GM18508 (cell line): ENCODE results near the gene VEZT.

Source experiments
- ATAC-seq: cut with Tn5 transposase; IDR thresholded peaks from one replicate; pipeline ENCODE4 v1.9.1; 2021; ENCODE audit warnings: moderate number of reproducible peaks; ENCODE audit not compliant: insufficient read depth, unreplicated experiment

VEZT gene

DNA sequence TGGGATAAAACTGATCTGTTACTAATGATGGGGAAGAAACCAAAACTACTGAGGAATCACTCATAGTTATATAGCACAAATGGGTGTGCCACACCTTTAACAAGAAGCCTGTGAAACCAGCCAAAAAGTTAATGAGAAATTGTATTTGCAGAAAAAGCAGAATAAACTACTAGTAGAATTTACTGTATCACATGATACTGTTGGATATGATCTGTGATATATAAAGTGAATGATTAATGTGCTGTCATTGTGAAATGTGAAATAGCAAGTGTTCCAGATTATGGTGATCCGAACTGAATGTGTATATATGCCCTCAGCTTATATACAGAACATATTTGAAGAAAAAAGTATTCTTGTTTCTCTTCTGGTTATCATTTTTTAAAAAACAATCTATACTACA lies 30.5 kb downstream of the VEZT start:
- ATAC-seq: no peak

DNA sequence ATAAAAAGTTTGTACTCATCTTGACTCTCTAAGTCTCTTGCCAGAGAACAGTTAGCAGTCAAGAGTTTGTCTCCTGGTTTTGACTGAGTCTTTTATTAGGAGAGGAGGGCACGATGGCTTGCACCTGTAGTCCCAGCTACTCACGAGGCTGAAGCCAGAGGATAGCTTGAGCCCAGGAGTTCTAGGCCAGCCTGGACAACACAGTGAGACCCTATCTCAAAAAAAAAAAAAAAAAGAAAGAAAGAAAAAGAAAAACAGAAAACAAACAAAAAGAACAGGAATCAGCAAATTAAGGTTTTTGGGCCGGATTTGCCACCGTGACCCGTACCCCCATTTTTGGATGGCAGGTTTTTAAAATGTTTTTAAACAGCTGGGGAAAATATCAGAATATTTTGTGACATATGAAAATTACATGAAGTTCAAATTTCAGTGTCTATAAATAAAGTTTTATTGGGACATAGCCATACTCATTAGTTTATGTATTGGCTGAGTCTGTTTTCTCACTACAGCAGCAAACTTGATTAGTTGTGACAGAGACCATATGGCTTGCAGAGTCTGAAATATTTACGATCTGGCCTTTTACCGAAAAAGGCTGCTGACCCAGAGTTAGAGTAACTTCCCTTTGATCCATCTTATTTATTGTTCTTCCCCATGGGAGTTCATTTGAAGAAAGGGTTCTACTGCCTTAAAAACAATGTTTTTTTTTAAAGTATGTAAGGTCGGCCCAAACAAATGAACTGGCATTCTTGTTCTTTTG lies 31.2 kb downstream of the VEZT start:
- no peak for ATAC-seq

GRCh38 chr12:95253386-95253785 lies 35.8 kb downstream of the VEZT start:
- ATAC-seq: no peak

DNA sequence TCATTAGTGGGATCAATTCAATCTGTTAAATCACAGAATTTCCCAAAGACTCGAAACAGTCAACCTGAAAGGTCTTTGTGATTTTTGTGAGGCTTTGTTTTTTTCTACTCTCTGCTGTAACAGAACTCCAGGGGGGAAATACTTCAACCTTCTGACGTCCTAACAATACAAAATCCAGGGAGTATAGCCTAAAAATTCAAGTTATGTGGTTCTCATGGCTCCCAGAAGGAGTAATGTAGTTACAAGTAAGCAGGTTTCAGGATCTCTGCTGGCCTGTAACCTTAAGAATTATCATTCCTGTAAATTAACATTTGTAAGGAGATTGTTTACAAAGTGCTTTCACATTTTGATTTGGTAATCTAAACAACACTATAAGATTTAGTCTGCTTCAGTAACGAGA lies 39.9 kb downstream of the VEZT start:
- no peak for ATAC-seq

- ATAC-seq: no peak
These were observed 40.5 kb downstream of the VEZT start for GRCh38 chr12:95258151-95258550.

DNA sequence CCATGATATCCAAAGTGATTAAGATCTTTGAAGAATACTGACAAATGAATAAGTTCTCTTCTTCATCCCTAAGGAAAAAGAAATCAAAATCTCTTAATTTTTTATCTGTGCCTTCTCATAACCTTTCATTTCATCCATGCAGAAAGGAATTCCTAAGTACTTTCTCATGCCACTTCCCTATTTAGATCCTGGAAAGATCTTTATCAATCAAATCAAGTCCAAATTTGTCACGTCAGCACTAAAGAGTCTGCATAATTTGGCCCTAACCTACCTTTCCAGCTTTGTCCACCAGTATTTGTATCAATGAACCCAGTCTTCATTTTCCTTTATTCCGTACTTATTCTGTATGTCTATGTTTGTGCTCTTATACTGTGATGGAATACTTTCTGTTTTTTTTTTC lies 41.2 kb downstream of the VEZT start:
- ATAC-seq: no peak

- ATAC-seq: no peak
These were observed 41.8 kb downstream of the VEZT start for GRCh38 chr12:95259368-95259767.

DNA sequence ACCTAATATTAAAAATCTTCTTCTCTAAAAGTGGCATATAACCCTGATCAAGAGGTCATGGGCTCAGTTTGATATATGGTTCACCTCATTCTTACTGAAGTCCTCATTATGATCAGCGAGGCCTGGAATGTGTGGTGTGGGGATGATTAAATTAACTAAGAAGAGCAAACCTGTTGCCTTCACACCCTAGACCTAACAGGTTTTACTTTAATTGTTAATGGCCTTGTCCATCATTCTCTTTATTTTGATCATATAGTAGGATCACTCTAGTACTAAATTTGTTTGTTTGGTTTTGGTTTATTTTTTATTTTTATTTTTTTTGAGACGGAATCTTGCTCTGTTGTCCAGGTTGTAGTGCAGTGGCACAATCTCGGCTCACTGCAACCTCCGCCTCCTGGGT lies 43.5 kb downstream of the VEZT start:
- ATAC-seq: no peak

GRCh38 chr12:95262808-95263207 lies 45.2 kb downstream of the VEZT start:
- ATAC-seq: no peak

DNA sequence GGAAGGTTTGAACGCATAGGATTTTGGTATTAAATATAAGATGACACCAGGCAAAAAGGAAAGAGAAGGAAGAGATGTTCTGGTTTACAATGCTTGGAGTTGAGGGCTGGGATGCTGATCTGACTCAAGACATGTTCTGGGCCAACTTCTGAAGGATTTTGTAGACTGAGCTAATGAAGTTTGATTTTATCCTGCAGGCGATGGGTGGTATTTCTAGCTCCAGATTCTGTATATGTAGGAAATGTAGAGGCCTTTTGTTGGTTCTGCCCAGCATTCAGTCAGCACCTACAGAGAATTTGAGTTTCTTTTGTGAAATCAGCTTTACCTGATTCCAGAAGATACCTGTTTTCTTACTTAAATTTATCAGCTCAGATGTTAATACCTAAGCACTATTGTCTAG lies 48.2 kb downstream of the VEZT start:
- ATAC-seq: no peak

DNA sequence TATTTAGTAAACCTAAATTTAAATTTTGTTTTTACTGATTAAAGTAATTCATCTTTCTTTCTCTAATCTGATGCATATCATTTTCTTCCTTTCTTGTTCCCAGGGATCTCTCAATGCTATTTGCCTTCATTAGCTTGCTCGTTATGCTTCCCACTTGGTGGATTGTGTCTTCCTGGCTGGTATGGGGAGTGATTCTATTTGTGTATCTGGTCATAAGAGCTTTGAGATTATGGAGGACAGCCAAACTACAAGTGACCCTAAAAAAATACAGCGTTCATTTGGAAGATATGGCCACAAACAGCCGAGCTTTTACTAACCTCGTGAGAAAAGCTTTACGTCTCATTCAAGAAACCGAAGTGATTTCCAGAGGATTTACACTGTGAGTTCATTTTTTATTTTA lies 48.6 kb downstream of the VEZT start:
- ATAC-seq: no peak

GRCh38 chr12:95269892-95270291 lies 52.3 kb downstream of the VEZT start:
- ATAC-seq: no peak

- no peak for ATAC-seq
These were observed 53.9 kb downstream of the VEZT start for GRCh38 chr12:95271465-95271864.

- ATAC-seq: no peak
These were observed 59.5 kb downstream of the VEZT start for GRCh38 chr12:95277139-95277538.

- ATAC-seq: no peak
These were observed 62.2 kb downstream of the VEZT start for GRCh38 chr12:95279856-95280255.

DNA sequence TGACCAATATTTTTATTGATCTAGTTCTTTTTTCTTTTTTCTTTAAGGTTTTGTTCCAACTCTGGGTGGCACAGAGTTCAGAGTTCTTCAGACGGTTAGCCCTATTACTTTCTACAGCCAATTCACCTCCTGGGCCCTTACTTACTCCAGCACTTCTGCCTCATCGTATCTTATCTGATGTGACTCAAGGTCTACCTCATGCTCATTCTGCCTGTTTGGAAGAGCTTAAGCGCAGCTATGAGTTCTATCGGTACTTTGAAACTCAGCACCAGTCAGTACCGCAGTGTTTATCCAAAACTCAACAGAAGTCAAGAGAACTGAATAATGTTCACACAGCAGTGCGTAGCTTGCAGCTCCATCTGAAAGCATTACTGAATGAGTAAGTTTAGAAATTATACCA lies 64.7 kb downstream of the VEZT start:
- no peak for ATAC-seq

DNA sequence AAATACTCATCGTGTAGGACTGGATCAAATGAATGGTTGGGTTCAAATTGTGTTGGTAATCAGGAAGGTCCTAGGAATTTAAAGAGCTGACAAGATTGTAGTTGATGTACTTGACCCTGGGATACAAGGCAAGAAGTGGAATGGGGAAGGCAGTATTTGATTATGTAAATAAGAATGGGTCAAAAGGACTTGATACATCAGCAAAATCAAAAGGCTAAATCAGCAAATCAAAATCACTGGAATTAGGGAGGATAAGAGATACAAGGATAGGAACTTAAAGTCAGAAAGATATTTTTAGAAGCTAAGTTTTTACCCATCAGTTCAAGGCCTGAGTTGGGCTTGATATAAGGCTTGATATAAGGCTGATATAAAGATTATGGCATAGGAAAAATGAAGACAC lies 65.8 kb downstream of the VEZT start:
- ATAC-seq: no peak

GRCh38 chr12:95286713-95287112 lies 69.1 kb downstream of the VEZT start:
- no peak for ATAC-seq

GRCh38 chr12:95291501-95291900 lies 73.9 kb downstream of the VEZT start:
- no peak for ATAC-seq

DNA sequence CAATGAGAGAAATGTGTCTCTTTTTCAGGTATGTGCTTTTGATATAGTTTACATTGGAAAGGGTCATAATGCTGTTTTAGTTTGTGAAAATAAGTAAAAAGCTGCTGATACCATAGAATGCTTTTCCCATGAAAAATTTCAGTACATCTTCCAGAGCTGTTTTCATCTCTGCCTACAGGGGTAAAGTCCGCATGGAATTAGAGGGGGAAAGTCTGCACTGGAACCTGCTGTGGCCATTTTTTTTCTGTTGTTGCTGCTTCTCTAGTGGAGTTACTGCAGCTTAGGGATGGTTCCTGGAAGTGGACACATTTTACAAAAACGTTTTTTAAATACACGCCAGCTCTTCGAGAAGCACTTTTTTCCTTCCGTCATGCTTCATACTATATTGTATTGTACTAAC lies 81.3 kb downstream of the VEZT start:
- ATAC-seq: no peak

GRCh38 chr12:95300286-95300685 lies 82.7 kb downstream of the VEZT start:
- no peak for ATAC-seq

GRCh38 chr12:95303476-95303875 lies 85.9 kb downstream of the VEZT start:
- ATAC-seq: no peak
